HG03439 (cell line): ENCODE data around the gene RASSF9.

Experiments used
- ATAC-seq: cut with Tn5 transposase; IDR thresholded peaks from one replicate; pipeline ENCODE4 v1.9.1; 2021; ENCODE audit warnings: mild to moderate bottlenecking, moderate library complexity; ENCODE audit not compliant: unreplicated experiment

Gene RASSF9

DNA sequence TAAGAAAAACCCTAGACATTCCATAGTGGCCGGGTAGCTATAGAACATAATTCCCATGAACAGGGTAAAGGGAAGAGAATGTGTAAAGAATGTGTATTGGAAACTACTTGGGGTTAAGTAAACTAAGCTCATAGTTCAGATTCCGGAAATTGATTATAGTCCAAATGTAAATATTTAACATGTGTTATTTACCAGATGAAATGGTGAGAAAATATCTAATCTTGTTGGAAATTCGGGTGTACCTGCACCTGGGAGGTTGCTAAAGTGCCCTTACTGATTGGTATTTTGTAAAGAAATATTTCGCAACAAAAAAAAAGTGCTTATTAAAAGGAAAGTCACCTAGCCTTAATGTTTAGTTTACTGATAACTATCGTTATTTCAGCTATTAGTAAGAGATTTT is 14.4 kb downstream of the RASSF9 start:
- ATAC-seq = no peak

GRCh38 chr12:85821206-85821605 is 15.0 kb downstream of the RASSF9 start:
- no peak for ATAC-seq

DNA sequence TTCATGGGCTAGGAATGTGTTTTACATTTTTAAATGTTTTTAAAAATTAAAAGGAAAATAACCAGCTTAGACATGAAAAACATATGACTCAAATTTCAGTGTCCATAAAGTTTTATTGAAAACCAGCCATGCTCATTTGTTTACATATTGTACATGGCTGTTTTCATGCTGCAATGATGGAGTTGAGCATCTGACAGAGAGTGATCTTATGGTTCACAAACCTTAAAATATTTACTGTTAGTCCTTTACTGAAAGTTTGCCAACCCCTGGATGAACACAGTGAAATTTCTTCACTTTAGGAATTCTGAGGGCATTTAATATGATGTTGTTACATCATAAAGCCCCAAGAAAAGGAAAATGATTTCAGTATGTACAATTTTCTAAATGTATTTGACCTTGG is 16.1 kb downstream of the RASSF9 start:
- ATAC-seq = no peak

DNA sequence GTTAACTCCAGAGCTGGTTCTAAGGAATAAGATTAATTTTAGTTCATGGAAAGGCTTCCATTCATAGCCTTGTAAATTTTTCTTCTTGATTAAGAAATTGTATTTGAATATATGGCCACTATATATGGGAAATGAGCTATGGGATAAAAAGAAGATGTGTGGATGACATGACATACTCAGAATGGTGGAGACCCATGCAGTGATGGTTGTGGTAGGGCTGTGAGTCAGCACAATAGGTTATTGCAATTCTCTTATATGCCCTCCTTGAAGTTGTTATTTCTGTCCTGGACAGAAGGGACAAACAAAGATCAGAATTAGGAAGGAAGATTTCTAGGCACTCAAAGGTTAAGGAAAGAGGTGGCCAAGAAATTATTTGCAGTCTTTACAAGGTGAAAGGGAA is 21.5 kb downstream of the RASSF9 start:
- ATAC-seq = no peak

DNA sequence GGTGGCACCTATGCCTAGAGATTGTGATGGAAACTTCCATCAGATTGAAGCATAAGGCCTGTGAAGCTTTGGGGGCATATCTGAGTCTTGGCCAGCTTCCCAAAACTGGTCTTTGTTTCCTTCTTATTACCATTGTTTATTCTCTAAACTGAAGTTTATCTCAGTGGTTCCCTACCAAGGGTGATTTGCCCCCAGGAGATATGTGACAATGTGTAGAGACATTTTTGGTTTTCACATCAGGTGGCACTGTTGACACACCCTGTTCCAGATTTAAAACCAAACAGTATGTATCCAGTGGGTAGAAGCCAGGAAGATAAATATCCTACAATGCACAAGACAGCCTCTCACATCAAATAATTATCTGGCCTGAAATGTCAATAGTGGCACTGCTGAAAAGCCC is 22.1 kb downstream of the RASSF9 start:
- no peak for ATAC-seq

GRCh38 chr12:85809500-85809899 is 26.7 kb downstream of the RASSF9 start:
- ATAC-seq = no peak

DNA sequence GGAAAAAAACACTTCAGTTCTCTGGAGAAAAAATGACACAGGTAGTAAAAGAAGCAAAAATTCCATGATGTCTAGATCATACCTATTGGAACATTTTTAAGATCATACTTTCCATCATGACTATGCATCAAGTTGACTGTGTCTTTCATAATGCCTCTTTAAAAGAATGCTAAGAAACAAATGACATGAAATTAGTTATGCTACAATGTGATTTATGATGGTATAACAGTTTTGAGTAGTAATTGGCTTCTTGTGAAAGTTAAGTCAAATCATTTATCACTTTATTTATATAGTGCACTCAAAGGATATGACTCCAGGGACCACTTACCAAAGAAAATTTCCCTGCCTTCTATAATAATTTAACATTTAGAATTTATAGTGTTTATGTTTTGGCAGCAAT is 28.5 kb downstream of the RASSF9 start:
- ATAC-seq = no peak

DNA sequence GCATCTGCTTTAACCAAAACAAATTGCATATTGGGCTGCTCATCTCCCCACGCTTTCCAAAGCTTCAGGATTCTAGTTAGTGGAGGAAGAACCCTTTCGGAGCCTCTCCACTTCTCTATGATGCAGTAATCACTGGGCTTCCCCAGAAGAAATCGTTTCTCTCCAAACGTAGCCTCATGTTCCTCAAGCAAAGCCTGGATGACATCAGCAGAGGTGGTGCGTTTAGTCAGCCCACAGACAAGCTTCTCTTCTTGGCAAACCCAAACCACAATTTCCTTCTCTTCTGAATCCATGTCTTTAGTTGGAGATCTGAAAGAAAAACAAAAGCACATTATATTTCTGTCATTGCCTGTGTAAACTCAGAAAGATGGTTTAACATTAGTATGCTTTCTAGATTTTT is 30.6 kb downstream of the RASSF9 start:
- ATAC-seq = no peak

DNA sequence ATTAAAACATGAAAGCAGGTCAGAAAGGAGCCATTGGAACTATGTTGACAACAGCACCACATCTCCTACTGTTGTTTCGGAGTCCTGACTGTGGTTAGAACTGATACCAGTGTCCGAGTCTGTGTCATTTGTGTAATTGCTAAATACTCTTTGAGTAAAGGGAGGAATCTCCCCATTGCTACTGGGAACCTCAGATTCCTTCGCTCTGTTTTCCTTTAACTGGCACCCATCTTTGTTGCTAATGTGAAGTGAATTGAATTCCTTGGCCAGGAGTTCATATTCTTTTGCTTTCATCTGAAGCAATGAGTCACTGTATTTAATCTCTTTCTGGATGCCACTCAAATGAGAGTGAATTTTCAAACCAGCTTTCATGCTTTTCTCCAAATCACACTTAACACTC is 31.5 kb downstream of the RASSF9 start:
- no peak for ATAC-seq

GRCh38 chr12:85803923-85804322 is 32.3 kb downstream of the RASSF9 start:
- ATAC-seq = no peak

DNA sequence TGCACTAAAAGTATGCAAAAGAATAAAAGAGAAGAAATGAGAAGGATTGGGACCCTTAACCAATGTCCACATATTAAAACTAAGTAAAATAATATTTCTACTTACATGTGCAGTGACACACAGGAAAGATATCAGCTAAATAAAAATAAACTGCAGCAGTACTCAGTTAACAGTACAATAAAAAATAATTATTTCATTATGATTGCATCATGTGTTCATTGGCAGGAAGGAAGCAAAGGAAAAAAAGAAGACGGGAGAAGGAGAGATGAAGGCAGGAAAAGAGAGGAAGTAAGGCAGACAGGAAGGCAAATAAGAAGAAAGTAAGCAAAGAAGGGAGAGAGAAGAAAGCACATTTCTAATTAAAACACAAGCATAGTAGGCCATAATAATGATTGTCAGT is 33.0 kb downstream of the RASSF9 start:
- no peak for ATAC-seq

DNA sequence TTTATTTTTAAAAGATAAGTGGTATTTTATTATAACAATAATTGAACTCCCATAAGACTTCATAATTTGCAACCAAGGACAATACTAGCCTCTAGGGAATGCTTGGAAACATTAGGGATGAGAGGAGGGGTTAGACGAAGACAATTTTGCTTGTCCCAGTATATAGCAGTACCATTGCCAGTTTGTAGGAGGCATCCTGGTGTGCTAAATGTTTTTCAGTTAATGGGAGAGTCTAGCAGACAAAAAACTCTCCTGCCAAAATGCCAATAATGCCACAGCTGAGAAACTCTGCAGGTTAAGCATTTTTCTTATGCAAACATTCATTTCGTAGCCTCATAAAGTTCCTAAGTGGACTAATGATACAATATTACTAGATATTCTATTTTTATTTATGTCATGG is 38.1 kb downstream of the RASSF9 start:
- no peak for ATAC-seq

- no peak for ATAC-seq
Observed at GRCh38 chr12:85796001-85796400, 40.2 kb downstream of the RASSF9 start.

DNA sequence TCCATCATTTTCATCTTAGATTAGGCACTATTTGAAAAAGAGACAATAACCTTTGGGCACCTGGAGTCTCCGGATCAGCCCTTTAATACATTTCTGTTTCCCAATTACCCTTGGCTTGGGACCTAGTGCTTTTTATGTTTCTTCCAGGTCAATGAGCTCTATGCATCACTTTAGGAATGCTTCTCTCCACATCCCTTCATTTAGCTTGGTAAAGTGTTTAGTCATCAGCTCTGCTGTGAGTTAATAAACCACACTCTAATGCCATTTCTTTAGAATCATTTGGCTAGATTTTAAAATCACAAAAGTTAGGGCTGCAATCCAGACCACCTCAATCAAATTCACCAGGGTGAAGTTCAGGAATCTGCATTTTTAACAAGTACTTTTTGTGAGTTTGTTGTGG is 41.7 kb downstream of the RASSF9 start:
- ATAC-seq = no peak

- ATAC-seq = no peak
Observed at GRCh38 chr12:85784096-85784720, 52.0 kb downstream of the RASSF9 start.

DNA sequence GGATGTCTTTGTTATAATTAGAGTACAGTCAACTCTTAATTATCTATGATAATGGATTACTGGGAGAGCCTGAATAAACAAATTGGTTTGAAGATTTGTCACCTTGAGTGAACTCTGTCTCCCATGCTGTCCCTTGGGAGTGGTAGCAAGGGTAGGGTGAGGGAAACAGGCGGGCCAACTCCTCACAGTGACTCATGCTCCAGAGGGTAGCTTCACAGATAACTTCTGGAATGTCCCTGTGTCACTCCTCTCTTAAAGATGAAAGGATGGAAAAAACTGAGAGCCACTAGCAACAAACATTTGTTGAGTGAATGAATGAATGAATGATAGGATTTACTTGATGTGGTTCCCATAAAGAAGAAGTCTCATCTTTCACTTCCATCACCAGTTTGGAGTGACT is 53.5 kb downstream of the RASSF9 start:
- no peak for ATAC-seq

DNA sequence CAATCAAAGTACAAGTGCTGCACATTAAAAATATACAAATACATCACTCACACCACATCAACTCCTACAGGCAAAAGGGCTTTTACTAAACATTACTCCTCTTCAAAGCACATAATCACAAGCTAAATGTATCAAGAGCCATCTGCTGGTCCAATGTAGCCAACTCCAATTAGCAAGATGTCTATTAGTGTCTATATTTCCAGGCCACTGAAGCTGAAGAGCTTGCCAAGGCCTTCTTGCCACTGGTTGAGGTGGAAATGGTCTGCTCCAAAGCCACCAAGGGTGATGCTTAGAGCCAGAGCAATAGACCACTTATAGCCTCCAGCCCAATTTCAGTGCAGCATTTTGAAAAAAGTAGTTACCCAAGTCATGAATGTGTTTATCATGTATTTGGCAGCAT is 54.4 kb downstream of the RASSF9 start:
- ATAC-seq = no peak

DNA sequence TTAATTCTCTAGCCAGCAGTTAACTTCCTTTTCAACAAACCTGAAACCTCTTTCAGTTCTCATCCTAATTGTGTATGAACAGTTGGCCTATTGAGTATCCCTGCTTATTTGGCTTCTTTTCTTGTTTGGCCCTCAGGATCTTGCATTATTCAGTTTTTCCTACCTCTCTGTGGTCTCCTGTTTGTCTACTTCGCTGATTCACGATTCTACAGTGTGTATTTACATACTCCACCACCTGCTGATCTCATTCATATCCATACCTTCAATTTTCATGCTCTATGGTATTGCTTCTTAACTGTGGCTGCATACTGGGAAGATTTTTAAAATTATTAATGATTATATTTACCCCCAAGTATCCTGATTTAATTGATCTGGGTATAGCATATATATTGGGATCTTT is 56.4 kb downstream of the RASSF9 start:
- ATAC-seq = no peak

- no peak for ATAC-seq
Observed at GRCh38 chr12:85775091-85775490, 61.1 kb downstream of the RASSF9 start.

- no peak for ATAC-seq
Observed at GRCh38 chr12:85765453-85765869, 70.7 kb downstream of the RASSF9 start.

- ATAC-seq = no peak
Observed at GRCh38 chr12:85759623-85760022, 76.6 kb downstream of the RASSF9 start.

DNA sequence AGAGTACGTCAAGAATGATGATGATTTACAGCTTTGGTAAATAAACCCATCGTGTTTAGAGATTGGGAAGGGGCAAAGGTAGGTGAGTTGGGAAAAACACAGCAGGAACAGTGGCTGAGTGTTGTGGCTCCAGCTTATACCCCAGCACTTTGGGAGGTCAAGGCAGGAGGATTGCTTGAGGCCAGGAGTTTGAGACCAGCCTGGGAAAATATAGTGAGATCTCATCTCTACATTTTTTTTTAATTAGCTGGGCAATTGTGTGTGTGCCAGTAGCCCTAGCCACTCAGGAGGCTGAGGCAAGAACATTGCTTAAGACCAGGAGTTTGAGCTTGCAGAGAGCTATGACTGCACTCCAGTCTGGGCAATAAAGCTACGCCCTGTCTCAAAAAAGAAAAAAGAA is 77.1 kb downstream of the RASSF9 start:
- ATAC-seq = no peak

DNA sequence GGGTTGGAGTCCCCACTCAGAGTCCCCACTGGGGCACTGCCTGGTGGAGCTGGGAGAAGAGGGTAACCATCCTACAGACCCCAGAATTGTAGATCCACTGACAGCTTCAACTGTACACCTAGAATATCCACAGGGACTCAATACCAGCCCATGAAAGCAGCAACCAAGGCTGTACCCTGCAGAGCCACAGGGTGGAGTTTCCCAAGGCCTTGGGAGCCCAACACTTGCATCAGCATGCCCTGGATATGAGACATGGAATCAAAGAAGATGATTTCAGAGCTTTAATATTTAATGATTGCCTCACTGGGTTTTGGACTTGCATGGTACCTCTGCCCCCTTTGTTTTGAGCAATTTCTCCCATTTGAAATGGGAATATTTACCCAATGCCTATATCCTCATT is 80.4 kb downstream of the RASSF9 start:
- no peak for ATAC-seq
